Measurements from ENCODE around the gene ARFGAP3.
"Not testable (repeated sequence)": the region's sequence is repeated elsewhere in the genome, so short reads cannot be mapped to it uniquely, and the experiment has no call there.

Gene ARFGAP3

DNA sequence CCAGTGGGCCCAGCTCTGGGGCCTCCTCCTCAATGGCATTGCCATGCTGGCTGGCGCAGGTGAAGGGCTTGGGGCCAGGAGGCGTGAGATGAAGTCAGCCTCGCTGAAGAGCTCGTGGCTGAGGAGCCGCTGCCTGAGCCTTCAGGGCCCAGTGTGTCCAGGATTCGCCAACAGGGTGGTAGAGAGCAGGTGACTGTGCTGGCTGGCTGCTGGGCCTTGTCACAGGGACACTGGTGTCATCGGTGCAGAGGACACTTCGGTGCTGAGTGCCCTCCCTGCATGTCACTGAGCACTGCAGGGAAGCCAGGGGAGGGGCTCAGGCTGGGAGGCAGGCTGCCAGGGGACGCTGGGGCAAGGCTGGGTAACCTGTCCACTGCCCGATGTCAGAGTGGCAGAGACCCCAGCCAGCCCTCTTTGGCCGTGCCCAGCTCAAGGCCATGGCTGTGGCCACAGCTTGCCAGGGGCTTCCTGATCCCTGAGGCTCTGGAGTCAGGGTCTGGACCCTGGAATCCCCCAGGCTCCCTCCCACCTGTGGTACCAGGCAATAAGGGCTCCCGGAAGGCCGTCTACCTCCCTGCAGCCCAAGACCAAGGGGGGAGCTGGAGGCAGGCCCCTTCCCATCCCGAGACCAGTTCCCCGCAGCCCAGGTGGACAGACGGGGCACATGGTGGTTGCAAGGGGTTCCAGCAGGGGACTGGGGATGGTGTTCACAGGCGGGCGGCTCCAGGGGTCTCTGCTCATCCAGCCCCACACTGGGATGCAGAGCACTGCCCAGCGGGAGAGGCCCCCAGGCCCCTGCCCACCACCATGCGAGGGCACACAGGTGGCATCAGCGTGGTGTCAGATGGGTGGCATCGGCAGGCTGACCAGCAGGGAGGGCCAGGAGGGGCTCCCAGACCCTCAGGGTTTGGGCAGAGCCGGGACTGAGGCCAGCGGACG, 63.9 kb downstream of the ARFGAP3 start:
- no peak for DNase-seq

DNA sequence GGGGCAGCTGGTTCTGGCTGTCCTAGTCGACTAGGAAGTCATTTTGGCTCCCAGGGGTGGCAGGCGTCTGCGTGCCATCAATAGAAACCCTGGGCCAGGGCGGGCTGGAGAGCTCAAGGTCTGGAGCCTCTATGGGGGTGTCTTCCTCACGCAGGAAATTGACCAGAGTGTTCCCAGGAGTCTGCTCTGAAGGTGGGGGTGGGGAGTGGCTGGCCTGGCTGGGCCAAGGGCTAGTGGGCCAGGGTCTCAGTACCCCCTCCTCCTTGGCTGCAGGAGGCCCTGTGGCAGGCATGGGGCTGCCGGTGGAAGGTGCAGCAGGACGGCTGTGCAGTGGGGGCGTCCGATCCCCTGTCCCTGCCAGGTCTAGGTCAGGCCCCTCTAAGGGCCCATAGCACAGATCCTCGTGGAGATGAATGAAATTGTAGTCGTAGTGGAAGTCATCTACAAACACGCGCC, 64.6 kb downstream of the ARFGAP3 start:
- DNase-seq: no peak

DNA sequence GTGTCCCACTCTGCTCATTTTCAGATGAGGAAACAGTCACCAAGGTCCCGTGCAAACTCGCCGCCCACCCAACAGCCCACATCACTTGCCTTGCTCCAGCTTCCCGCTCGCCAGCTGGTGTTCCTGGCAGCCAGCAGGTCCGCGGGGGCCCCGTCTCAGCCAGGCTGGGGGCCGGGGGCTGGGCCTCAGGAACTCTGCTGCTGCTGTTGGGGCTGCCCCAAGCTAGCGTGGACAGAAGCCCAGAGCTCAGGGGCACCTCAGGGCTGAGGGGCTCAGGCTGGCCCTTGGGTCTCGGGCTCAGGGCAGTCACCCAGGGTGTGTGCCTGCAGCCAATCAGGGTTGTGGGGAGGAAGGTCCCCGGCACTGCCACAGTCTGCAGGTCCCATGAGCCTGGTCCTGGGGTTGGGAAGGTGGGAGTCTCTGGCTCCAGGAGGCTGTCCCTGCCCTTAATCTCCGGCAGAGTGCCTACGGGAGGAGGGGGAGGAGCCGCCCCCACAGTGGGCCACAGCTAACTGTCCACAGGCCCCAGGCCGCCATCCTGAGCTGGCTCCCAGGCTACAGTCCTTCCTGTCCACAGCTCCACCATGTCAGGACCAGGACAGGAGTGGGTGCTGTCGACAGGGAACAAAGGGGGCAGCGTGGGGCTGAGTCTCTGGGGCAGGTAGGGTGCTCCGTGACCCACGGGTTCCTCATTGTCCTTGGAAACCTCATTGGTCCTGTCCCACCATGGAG, 65.2 kb downstream of the ARFGAP3 start:
- DNase-seq: no peak

DNA sequence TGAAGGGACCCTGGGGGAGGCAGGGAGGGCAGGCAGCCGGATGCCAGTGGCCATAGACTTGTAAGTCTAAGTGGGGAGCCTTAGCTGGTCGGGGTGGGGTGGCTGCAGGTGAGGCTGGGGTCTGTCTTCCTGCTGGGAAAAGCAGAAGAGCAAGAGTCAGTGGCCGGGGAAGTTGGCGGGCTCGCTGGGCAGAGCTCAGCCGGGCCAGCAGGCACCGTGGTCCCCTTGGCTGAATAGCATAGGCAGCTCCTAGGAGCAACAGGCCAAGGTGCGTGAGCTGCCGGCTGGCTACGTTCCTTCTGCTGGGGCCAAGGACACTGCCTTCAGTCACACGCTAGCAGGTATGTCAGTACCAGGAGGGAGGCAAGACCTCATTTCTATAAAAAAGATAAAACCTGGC, 68.6 kb downstream of the ARFGAP3 start:
- DNase-seq: no peak

DNA sequence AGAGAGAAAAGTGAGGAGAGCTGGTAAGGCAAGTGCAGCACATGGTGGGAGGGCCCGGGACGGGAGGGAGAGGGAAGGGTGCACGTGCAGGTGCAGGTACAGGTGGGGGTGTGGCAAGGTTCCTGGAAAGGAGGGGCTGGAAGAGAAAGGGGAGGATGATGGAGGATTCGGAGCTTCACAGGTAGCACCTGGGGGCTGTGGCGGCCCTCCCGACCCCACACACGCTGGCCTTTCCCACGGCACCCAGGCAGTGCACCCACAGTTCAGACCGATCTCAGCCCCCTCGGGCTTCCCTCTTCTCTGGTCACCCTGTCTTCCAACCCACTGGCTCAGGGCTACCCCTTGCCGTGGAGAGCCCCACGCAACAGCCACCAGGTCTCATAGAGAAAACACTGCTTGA, 69.1 kb downstream of the ARFGAP3 start:
- no peak for DNase-seq

DNA sequence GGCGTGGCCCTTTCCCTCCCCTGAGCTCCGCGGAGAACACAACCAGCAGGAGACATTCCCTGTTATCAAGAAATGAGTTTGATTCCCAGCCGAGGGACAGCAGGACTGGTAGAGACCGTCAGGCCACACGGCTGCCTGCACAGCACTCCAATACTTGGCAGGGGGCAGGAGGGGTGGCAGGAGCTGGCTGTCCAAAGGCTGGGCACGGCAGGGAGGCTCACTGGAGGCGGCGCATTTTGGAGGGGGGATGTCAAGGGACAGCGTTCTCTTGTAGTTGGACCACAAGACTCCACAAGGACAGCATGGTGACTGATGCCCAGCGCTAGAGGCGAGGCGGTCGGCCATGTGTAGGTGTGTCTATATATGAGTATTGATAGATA, 69.7 kb downstream of the ARFGAP3 start:
- DNase-seq: no peak

DNA sequence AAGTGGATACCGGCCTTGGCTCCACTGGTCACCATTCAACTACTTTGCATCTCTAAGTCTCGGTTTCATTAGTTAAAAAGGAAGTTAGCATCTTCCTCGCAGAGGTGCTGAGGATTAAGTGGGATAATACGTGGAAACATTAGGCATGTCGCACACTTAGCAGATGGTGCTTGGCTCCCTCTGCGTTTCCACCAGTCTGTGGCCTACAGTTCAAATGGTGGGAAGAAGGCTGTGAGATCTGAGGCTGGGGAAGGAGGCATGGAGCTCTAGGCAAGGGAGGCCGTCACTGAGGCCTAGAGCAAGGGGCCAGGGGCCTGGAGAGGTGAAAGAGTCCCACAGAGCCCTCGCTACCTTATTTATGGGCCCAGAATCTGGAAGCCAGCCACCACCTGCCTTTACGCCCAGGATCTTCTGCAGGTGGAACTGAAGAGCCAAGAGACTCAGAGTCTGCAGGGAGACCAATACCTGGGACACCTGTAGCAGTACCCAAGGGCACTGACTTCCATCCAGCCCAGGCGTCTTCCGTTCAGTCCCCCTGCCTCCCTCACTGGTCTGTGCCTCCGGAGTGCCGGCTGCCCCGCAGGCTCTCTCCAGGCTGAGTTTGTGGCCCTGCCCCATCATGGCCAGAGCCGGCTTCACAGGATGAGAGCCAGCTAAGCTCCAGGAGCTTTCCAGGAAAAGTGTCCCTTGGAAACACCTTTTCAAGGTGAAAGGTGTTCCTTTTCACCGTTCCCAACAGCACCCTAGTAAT, 70.3 kb downstream of the ARFGAP3 start:
- DNase-seq: no peak

DNA sequence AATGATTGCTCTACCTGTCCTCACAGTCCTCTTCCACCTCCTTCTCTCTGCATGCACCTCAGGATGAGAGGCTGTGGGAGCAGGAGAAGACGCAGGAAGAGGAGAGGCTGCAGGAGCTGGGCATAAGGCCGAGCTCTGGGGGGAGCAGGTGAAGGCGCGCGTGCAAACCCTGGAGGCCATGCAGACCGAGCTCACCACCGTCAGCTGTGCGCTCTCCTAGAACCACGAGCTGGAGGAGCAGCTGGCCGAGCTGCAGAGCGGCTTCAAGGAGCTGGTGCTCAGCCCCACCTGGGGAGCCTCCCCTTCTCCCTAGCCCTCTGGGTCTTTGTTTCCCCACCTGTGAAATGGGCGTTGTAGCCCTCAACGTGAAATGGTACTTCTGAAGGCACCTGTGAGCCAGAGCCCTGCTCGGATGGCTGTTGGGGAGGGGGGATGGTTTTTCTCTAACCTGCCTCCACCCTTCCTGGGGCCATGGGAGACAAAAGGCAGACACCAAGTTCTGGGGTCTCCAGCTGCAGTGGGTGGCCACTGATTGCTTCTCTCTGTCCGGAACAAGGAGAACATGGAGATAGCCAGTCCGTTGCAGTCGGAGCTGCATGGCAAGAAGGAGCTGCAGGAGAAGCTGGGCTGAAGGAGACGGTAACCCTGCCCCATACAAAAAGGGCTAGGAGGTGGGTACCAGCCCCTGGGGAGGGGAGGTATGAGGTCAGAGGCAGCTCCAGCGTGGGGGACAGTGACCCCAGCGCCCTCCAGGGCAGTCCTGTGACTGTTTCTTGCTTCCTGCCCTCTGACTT, 71.2 kb downstream of the ARFGAP3 start:
- no peak for DNase-seq

DNA sequence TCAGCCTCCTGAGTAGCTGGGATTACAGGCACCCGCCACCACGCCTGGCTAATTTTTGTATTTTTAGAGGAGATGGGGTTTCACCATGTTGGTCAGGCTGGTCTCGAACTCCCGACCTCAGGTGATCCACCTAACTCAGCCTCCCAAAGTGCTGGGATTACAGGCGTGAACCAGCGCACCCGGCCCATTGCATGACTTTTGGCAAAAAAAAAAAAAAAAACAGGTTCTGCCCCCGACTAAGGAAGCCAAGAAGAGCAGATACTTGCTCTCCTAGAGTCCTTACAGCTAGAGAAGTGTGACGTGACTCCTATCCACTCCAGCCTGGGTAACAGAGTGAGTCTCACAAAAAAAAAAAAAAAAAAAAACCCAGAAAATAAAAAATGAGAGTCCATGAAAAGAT, 74.8 kb downstream of the ARFGAP3 start:
- DNase-seq: not testable (repeated sequence)

DNA sequence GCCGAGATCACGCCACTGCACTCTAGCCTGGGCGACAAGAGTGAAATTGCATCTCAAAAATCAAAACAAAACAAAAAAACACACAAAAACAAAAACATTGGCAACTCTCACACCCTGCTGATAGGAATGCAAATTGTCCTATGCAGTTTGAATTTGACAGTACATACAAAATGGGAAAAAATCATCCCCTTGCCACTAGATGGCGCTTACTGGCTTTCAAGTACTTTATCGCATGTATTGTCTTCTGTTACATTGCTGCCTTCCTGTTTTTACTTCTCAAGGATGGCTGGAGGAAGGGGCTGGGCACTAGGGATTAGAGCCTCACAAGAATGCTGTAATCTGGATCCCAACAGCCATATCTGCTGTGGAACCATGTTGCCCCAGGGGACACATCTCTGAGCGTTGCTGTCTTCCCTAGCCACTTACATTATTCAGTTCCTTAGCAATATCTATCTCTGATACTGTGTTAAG, 77.0 kb downstream of the ARFGAP3 start:
- DNase-seq: peak in 1 of 2 experiments; percentile 16

DNA sequence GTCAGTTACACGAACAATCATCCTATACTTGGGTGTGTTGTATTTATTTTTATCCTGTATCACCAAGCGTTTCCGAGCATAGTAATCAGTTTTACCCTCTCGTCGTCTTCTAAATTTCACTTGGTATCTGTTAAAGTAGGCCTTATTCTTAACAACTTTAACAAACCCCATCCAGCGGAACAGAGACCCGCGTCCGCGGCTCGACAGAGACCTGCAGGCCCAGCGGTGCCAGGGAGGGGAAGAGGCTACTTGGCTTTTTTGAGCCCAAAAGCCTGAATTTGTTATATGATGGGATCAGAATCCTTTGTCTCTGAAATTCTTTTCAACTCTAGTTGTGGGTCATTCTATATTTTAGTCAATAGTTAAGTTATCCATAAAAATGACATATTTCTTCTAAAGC, 79.9 kb downstream of the ARFGAP3 start:
- no peak for DNase-seq

DNA sequence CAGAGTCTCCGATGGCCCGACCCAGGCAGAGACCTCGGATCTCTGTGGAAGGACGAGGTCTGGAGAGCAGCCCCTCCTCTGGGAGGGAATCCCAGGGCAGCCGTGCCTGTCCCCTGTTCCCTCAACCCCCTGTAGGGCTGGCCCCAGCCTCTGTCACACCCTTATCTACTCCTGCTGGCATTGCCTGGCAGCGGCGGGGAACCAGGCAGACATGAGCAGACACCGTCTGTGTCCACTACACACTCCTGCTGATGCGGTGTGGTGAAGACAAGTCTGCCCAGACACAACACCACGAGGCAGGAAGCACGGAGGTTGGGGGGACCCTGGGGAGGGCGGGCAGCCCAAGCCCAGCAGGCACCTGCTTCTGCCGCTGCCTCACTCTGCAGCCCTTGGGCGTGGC, 83.9 kb downstream of the ARFGAP3 start:
- DNase-seq: no peak

DNA sequence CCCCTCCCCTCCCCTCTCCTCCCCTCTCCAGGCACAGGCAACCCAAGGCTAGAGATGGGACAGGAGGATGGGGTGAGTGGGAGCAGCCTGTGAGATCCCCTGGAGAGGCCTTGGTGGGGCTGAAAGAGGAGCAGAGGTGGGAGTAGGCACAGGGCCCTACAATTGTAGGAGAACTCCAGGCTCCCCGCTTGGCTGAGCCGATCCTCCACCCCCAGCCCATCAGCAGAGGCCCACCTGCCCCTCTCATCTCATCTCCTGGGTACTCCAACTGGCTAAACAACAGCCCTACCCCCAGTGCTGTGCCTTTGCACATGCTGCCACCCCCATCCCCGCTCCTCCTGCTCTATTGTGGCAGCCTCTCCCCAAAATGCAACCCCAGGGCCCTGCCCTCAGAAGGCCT, 84.4 kb downstream of the ARFGAP3 start:
- DNase-seq: no peak

DNA sequence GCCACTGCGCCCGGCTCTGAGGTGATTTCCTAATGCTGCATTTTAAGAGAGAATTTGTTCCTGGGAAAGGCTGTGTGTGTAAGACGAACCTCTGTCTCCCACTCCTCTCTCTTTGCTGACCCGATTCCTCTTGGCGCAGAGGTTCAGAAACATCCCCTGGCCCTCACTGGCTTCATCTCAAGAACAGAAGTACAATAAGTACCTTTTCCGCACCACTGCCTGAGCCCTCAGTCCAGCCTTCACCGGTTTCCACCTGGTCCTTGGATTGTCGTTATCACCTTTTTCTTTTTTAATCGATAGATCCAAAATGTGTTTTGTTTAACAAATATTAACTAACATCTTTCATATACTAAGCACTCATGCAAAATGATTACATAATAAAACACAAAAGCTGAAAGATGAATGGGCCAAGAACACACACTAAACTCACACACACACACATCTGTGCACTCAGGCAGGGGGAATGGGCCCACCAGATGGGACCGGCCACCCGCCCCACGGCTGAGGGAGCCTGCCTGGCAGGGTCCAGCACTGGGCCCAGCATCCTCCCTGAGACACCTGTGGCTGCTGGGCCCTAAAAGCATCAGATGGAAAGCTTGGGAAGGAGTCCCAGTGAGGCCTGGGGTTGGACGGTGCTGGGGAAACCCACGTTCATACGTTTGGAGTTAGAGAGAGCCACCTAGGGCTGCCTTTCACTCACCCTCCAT, 86.0 kb downstream of the ARFGAP3 start:
- no peak for DNase-seq

DNA sequence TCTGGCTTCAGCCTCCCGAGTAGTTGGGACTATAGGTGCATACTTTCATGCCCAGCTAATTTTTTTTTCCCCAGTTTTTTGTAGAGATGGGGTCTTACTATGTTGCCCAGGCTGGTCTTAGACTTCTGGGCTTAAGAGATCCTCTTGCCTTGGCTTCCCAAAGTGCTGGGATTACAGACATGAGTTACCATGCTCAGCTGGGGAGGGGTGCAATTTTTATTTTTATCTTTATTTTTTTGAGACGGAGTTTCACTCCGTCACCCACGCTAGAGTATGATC, 86.7 kb downstream of the ARFGAP3 start:
- no peak for DNase-seq

DNA sequence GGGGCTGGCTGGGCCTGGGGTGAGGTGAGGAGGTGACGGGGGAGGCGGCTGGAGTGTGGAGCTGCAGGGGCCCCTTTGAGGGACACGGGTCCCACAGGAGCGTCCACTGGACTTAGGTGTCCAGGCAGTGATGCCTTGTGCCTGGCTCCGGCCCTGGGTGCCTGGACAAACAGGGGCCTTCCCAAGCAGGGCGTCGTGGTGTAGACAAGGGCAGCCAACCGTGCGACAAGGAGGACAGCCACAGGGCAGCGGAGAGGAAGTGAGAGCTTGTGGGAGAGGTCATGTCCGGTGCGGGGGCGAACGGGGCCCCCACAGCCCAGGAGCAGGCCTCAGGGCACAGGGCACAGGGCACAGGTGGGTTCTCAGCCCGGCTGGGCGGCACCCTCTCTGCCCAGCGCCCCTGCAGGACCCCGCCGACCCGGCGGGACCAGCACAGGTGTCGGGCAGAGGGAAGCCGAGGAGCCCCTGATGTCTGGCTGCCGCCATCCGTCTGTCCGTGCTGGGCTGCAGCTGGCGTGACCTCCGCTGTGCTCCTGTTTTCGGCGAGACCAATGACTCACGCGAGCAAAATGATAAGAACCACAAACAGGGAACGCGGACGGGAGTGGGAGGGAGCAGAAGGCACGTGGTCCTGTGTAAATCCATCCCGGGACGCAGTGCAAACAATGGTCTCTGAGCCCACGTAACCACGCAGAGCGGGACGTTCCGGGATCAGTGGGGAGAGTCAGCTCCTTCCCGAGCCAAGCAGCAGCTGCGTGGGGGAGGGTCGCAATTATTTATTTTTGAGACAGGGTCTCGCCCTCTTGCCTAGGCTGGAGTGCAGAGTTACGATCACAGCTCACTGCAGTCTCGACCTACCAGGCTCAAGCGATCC, 87.3 kb downstream of the ARFGAP3 start:
- DNase-seq: no peak

DNA sequence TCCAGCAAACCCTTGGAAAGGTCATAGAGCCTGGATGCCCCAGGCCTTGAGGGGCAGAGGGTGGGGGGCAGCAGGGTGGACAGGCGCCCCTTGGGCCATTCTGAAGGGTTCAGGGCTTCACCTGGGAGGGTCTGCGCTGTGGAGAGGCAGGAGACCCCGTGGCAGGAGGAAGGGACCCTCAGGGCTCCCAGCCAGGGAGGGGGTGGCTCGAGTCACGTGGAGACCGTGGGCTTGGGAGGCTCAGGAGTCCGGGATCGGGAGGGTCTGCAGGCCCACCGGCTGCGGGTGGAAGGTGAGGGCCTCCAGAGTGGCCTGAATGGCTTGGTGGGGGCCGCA, 87.9 kb downstream of the ARFGAP3 start:
- no peak for DNase-seq

DNA sequence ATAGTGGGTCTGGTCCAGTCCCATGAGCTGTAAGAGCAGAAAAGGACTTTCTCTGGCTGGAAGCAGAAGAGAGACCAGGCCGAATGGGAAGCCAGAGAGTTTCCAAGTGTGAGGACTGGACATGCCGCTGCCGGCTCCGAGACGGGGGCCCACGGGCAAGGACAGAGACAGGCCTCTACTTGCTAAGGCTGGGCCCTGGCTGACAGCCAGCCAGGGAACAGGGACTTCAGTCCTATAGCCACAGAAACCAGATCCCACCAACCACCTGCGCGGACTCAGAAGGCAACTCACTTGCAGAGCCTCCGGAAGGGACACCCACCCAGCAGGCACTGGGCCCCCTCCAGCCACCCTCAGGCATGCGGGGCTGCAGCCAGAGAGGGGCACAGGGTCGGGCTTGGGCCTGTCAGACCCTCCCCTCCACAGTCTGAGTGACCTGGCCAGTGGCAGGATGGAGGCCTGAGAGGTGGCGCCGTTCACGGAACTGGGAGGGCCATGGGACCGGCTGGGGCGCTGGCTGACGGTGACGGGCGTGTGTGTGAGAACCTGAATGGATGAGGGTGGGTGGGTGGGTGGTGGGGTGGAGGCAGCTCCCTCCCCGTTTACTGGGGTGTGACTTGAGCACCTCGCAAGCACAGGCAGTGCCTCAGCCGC, 88.6 kb downstream of the ARFGAP3 start:
- DNase-seq: no peak

DNA sequence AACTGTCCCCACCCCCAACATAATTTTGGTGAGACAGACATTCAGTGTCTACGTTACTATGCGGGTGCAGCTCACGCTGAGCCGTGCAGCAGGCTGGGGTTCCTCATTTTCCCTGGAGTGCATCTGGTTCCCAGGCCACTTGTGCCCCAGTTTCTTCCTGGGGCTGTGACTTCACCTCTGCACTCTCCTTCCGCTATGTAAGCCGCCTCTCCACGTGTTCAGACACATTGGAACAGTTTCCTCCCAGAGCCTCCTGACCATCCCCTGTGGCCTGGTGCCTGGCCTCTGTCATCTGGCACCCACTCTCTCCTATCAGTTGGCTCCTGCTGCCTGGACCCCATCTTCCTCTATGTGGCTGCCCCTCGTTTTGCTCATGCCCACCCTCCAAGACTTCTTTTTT, 90.2 kb downstream of the ARFGAP3 start:
- no peak for DNase-seq

DNA sequence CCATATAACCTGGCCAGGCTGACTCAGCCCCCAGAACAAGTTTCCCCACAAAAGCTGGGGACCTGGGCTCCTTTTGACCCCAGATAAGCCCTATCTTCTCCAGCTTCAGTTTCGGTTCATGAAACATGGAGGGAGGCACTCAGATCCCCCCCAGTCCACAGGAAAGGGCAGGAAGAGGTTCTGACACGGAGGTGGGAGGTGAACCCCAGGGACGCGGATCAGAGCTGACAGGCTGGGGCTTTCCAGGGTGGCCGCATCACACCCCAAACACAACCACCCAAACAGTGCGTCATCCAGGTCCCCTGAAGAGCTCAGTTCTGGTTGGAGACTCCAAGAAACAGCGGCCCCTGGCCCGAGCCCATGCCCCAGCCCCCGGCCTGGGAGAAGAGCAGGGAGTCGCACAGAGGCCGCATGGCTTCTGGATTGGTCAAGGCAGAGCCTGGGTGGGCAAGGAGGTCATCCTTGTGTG, 92.1 kb downstream of the ARFGAP3 start:
- no peak for DNase-seq

Data from activated CD4-positive, alpha-beta T cell treated with anti-CD3 and anti-CD28 coated beads, Interleukin-2, amount 50 U/mL, for 4 hours (primary cell).